Measurements from ENCODE around the gene HARBI1.

GRCh38 chr11:46600194-46600960 is 16.6 kb downstream of the HARBI1 start:
- TF ChIP-seq CTCF (conservative IDR thresholded peaks at IDR 0.05 in 1 of 2, IDR thresholded peaks at IDR 0.05 in 1 of 2; ENCODE audit: low read depth in 1 of 2, low read length in 2 of 2) (no peak), EZH2 (IDR thresholded peaks at IDR 0.05; ENCODE audit: low read length, missing control alignments) (no peak)
